NCI-H1105 (cell line): ENCODE results near the gene NKD1.

Experiments used
- DNase-seq: peaks from one replicate; lab custom pipeline; 2025; lab: John Stamatoyannopoulos, UW

The NKD1 gene

DNA sequence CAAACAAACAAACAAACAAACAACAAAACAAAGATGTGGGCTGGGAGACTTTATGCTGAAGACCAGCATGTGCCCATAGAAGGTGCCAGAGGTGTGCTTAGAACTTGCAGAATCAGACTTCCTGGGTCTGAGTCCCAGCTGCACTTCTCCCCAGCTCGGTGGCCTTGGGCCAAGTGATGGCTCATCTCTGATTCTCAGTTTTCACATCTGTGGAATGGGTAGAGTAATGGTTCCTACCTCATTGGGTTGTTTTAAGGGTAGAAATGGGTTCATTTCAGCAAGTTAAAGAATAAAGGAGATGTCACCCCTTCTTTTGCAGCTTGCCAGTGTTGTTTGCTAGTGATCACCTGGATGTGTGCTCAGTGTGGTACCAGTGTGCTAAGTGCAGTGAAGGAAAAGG lies 10.7 kb downstream of the NKD1 start:
- DNase-seq = no peak

- DNase-seq = no peak
Observed at GRCh38 chr16:50559342-50559741, 11.1 kb downstream of the NKD1 start.

- DNase-seq = no peak
Observed at GRCh38 chr16:50559804-50560514, 11.8 kb downstream of the NKD1 start.

GRCh38 chr16:50560903-50561863 lies 13.0 kb downstream of the NKD1 start:
- no peak for DNase-seq

GRCh38 chr16:50562657-50563056 lies 14.5 kb downstream of the NKD1 start:
- no peak for DNase-seq

DNA sequence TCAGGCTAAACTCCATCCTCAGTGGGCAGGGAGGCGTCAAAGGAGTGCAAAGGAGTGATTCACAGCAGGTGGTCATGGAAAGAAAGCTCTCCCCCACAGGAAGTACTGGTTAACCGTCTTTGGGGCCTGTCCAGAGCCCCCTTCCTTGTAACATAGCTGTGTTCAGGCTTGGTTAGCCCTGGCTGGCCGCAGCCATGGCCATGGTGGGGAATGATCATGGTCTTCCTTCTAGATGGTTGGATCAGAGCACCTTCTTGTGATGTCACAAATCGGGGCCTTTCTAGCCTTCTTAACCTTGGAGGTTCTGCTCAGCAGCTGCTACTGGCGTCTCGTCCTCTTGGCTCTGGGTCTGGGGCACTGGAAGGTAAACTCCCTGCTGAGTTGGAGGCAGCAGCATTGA lies 15.8 kb downstream of the NKD1 start:
- no peak for DNase-seq

DNA sequence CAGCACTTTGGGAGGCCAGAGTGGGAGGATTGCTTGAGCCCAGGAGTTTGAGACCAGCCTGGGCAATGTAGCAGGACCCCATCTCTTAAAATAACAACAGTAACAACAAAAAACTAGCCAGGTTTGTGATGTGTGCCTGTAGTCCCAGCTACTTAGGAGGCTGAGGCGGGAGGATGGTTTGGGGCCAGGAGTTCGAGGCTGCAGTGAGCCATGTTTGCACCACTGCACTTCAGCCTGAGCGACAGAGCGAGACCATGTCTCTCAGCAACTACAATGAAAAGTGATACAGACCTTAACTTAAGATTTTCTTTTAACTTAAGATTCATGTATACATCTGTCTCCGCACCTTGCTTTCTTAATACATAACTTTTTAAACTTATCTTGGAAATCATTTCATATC lies 17.2 kb downstream of the NKD1 start:
- no peak for DNase-seq

- DNase-seq = no peak
Observed at GRCh38 chr16:50566014-50566962, 18.1 kb downstream of the NKD1 start.

DNA sequence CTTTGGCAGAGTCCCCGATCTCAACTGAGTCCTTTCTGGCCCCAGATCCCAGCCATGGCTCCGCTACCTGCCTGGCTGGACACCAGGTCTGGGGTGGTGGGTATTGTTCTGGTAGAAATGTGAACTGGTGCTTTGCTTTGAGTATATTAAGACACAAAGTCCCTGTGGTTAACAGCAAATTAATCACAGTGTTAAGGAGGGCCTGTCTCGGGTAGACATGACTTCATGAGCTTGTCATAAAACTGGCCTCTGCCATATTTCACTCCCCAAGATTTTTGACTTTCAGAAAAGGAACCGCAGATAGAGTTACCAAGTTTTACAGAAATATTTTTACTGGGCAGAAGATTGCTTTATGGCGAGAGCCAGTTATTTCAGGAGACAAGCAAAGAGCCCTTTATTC lies 19.5 kb downstream of the NKD1 start:
- no peak for DNase-seq

DNA sequence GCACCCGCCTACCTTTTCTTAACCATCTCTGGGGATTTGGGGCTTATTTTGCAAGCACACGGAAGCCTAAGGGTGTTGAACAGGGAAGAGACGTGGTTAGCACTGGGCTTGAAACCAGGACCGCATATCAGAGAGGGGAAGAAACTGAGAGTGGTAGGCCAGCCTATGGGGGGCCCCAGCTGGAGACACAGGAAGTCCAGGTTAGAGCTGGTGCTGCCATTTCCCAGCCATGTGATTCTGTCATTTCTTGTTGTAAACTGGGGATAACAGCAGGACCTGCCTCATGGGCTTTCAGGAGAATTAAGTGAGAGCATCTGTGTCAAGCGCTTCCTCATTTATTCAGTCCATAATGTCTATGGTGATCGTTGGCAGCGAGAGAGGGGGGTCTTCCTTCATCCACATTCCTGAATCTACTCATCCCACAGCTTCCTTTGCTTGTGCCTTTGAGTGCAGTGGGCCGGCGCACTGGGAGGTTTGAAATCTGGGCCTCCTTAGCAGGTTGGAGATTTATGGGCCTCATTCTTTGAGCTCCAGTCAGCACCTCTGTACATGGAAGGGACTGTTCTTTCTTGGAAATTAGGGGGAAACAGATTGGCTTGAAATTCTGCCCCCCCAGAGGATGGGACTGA lies 20.1 kb downstream of the NKD1 start:
- no peak for DNase-seq

DNA sequence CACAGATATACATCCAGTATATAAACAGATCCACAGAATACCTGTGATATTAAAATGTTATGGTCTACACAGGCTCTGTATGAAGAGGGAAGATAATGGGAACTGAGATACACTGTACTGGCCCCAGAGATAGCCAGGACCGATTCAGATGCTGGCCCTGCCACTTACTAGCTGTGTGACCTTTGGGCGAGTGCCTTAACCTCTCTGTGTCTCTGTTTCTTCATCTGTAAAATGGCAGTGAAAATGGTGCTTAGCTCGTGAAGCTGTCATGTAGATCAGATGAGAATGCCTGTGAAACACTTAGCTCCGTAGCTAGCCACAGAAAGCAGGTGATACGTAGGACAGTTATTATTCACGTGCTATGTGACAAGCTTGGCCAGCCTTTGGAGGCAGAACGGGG lies 22.2 kb downstream of the NKD1 start:
- DNase-seq = no peak

DNA sequence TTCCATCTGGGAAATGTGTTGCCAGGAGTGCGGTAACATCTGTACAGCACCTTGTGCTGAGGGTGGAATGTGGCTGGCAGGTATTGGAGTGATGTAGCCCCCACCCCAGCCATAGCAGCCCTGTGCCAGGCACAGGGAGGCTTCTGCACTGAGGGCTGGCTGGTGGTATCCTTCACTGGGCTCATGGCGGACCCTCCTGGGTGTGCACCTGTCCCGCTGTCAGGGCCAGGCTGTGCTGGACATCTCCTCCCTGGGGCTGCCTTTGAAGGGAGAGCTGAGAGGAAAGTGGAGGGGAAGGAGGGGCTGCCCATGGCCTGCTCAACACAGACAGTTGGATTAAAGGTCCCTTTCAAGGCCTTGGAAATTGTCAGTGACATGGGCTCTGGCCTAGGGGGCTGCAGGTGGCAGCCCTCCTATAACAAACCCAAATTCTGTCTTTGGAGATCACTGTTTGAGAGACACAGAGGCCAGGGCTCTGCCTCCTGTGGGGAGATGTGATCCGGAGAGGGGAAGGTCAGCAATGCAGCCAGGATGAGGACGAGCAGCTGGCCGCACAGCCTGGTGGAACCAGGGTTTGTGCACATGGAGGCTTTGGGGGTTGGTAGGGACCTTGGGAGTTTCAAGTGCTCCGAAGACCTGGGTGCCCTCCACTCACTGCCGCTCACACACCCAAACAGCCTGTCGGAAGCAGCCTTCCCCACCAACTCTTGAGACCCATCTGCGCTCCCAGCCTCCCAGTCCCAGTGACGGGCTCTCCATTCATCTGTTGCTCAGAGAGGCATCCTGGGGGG lies 22.8 kb downstream of the NKD1 start:
- no peak for DNase-seq

- DNase-seq = no peak
Observed at GRCh38 chr16:50571786-50572185, 23.6 kb downstream of the NKD1 start.

- DNase-seq = no peak
Observed at GRCh38 chr16:50572700-50573099, 24.5 kb downstream of the NKD1 start.

DNA sequence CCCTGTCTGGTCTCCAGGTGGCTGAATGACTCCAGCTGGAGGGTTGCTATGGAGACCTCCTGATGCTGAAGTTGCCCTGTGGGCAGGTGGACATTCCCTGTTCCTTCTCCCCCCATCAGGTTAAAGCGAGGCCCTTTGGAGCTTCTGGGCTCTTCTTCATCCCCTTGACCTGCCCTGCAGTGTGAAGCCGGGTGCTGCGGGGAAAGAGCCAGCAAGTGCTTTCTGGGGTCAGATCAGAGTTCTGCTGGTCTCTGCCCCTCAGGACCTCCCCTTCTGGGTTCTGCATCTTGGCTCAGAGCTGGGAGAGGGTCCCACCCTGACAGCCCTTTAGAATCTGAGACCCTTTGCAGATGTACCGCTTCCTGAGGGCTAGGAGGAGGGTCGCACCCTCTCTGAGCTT lies 25.1 kb downstream of the NKD1 start:
- DNase-seq = no peak

DNA sequence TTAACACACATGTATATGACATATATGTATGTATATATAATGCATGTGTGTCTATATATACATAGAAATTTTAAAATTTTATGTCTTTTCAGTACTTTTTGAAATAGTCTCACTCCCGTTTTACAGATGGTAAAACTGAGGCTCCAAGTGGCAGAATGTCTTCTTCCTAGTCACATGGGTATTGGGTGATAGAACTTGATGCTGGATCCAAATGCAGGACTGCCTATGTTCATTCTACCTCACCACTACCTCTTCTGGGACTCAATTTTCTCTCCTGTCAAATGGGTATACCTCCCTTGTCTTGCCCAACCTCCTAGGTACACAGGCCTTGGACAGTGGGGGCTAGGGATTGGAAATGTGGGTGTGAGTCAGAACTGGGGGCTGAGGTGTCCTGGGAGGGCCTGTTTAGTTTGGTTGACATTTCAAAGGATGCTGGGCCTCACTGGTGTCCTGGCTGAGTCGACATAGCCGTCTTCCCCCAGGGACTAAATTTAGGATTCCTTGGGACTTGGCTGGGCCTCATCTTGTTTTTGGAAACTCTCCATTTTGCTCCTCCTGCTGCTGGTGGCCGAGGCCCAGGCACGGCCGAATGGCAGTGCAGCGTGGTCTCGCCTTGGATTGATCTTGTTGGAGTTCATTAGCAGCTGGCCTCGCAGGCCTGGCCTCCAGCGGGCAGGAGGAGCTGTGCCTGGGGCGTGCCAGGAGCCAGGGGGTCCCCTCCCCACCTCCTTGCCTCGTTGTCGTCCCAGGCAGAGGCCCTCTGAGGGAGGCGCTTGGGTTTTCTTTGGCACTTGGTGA lies 25.9 kb downstream of the NKD1 start:
- DNase-seq = no peak

- no peak for DNase-seq
Observed at GRCh38 chr16:50574745-50575136, 26.5 kb downstream of the NKD1 start.

DNA sequence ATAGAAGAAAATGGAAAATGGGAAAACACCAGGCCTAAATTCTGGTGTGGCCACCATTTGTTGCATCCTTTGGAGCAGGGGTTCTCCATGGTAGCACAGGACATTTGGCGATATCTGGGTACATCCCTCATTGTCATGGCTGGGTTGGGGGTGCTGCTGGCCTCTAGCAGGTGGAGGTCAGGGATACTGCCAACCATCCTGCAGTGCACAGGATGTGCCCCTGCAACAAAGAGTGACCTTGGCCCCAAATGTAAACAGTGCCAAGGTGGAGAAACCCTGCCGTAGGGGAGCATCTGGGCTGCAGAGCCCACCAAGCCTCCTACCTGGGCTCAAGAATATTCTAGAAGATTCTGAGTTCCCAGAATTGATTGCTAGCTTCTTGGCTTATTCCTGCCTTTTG lies 27.5 kb downstream of the NKD1 start:
- no peak for DNase-seq

DNA sequence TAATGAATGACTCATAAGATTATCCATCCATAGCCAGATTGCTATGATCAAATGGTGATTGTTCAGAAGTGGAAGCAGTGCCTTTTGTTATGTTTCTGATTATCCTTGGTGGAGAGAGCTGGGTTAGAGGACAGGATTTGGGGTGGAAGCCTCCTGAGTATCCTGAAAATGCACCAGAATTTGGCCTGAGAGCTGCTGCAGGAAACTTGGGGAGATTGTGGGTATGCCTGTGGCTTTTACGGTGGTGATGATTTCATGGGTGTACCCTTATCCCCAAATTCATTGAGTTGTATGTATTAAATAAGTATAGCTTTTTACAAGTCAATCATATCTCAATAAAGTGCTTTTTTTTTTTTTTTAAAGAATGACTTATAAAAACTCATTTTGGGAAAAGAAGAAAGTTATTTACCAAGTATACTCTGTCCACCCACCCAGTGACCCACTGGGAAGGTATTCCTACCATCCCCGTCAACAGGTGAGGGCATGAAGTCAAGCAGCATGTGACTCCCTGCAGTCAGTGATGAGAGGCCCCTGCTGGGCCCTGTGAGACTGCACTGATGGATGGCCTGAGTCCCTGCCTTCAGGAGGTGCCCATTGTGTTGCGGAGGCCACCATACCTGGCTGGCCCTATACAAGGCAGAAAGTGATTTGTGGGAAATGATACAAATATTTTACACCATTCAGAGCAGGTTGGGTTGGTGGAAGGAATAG lies 28.4 kb downstream of the NKD1 start:
- DNase-seq = no peak
